Upper lobe of right lung (tissue), 1 donor: ENCODE measurements around the gene DHRSX. TPM values are rescaled to one million over a fixed set of nuclear protein-coding genes. Genes with fewer than 3 reads are reported as not detected.

ENCODE experiments used
- ATAC-seq: fragments of 200-7000 bp; cut with Tn5 transposase; one replicate; pipeline ENCODE4 v1.9.1; 2020; ENCODE audit warnings: mild to moderate bottlenecking, moderate library complexity
- DNase-seq: peaks from one replicate; pipeline ENCODE4 v3.0.0-alpha.2; 2020
- H3K27ac ChIP-seq: fragments of 200-600 bp; one replicate; pipeline ENCODE4 v1.8.0; 2022
- H3K27me3 ChIP-seq: fragments of 200-600 bp; one replicate; pipeline ENCODE4 v1.8.0; 2022; ENCODE audit warnings: mild to moderate bottlenecking
- H3K36me3 ChIP-seq: fragments of 200-600 bp; one replicate; pipeline ENCODE4 v1.8.0; 2022
- H3K4me1 ChIP-seq: fragments of 200-600 bp; one replicate; pipeline ENCODE4 v1.8.0; 2022
- H3K4me3 ChIP-seq: fragments of 200-600 bp; one replicate; pipeline ENCODE4 v1.8.0; 2022; ENCODE audit warnings: mild to moderate bottlenecking
- H3K9me3 ChIP-seq: fragments of 200-600 bp; one replicate; pipeline ENCODE4 v1.8.0; 2022
- CTCF ChIP-seq: fragments of 200-600 bp; IDR thresholded peaks from one replicate; pipeline ENCODE4 v1.8.0; 2022; ENCODE audit warnings: antibody characterized with exemption
- intact Hi-C: fragments of 100-400 bp; cut with DNase I; formaldehyde crosslinking; loops from one replicate; pipeline ENCODE4 v1.11.0; 2022
- total RNA-seq: library from RNA; stranded (reverse); fragmentation: NEBNext Ultra II Directional; extraction: Animal tissue kit (Norgen Biotek cat#: 25700); gene quantifications from one replicate; pipeline ENCODE4 v1.2.1, GENCODE V29; 2021
- donor health status: DM: no; HTN: yes; CAD: no; lungs with severe emphysema.

DHRSX gene
- total RNA-seq, 1 donor from 2014 or later: 34.8 TPM

- no peaks in the 10 kb centered on the region for H3K4me1 ChIP-seq
- H3K27ac ChIP-seq: no peak overlapping the region
- H3K36me3 ChIP-seq: no peaks in the 10 kb centered on the region
- no peak overlapping the region for H3K4me3 ChIP-seq
- no peak for ATAC-seq
- no peaks in the 10 kb centered on the region for H3K27me3 ChIP-seq
- no peak for TF ChIP-seq CTCF
- no peaks in the 10 kb centered on the region for H3K9me3 ChIP-seq
- intact Hi-C loops: no loop called here
- DNase-seq: no peak
Observed at GRCh38 chrX:2336181-2336580, 164.6 kb downstream of the DHRSX start.

- no peaks in the 10 kb centered on the region for H3K9me3 ChIP-seq
- H3K27ac ChIP-seq: no peak overlapping the region
- DNase-seq (no peak), ATAC-seq (no peak)
- no peak for TF ChIP-seq CTCF
- no peaks in the 10 kb centered on the region for H3K27me3 ChIP-seq
- H3K4me1 ChIP-seq: no peaks in the 10 kb centered on the region
- intact Hi-C loops: no loop called here
- no peak overlapping the region for H3K4me3 ChIP-seq
- H3K36me3 ChIP-seq: no peaks in the 10 kb centered on the region
Observed at GRCh38 chrX:2334237-2334636, 166.5 kb downstream of the DHRSX start.

- DNase-seq: no peak
- intact Hi-C loops: no loop called here
- H3K27me3 ChIP-seq: no peaks in the 10 kb centered on the region
- H3K27ac ChIP-seq: no peak overlapping the region
- TF ChIP-seq CTCF: no peak
- ATAC-seq: no peak
- H3K9me3 ChIP-seq: no peaks in the 10 kb centered on the region
- H3K4me1 ChIP-seq: no peaks in the 10 kb centered on the region
- no peak overlapping the region for H3K4me3 ChIP-seq
- no peaks in the 10 kb centered on the region for H3K36me3 ChIP-seq
Observed at GRCh38 chrX:2332252-2332651, 168.5 kb downstream of the DHRSX start.

GRCh38 chrX:2330910-2331309 lies 169.9 kb downstream of the DHRSX start:
- Histone ChIP-seq H3K9me3 (no peaks in the 10 kb centered on the region), H3K27me3 (no peaks in the 10 kb centered on the region), H3K36me3 (no peaks in the 10 kb centered on the region), H3K4me1 (no peaks in the 10 kb centered on the region), H3K4me3 (no peak overlapping the region), H3K27ac (no peak overlapping the region)
- ATAC-seq (no peak), DNase-seq (no peak)
- intact Hi-C loops: no loop called here
- TF ChIP-seq CTCF: no peak

GRCh38 chrX:2330487-2330886 lies 170.3 kb downstream of the DHRSX start:
- Histone ChIP-seq H3K27ac (no peak overlapping the region), H3K27me3 (no peaks in the 10 kb centered on the region), H3K36me3 (no peaks in the 10 kb centered on the region), H3K4me3 (no peak overlapping the region), H3K4me1 (no peaks in the 10 kb centered on the region), H3K9me3 (no peaks in the 10 kb centered on the region)
- DNase-seq (no peak), ATAC-seq (no peak)
- intact Hi-C loops: no loop called here
- TF ChIP-seq CTCF: no peak

- ATAC-seq (no peak), DNase-seq (no peak)
- TF ChIP-seq CTCF: no peak
- intact Hi-C loops: no loop called here
- Histone ChIP-seq H3K36me3 (no peaks in the 10 kb centered on the region), H3K4me3 (no peak overlapping the region), H3K27ac (no peak overlapping the region), H3K9me3 (no peaks in the 10 kb centered on the region), H3K27me3 (no peaks in the 10 kb centered on the region), H3K4me1 (no peaks in the 10 kb centered on the region)
Observed at GRCh38 chrX:2327423-2327822, 173.4 kb downstream of the DHRSX start.
